SIG-M5 (cell line): ENCODE results near the gene NCS1.

Experiments
- DNase-seq: peaks from one replicate; lab custom pipeline; 2025; lab: John Stamatoyannopoulos, UW

Gene NCS1

DNA sequence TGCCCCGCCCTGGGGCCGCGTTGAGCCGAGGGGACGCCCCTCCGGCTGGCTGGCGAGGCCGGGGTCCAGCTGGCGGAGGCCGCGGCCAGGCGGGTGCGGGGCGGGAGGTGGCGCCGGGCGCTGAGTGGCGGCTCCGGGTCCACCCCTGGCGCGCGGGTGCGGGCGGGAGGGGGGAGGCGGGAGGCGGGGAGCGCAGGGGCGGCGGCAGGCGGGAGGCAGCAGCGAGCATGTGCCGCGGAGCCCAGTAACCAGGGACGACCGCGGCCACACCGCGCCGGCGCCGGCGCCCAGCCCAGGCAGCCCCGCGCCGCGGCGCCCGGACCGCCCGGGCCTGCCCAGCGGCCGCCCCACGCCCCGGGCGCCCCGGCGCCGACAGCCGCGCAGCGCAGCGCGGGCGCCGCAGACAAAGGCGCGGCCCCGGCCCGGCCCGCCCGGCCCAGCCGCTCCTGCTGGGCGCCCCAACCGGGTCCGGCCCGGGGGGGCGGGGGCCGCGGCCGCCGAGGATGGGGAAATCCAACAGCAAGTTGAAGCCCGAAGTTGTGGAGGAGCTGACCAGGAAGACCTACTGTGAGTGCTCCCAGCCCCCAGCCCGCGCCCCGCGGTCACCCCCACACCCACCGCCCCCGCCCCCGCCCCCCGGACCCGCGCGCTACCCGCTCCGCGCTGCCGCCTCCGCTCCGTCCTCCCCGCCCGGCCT is at the start of gene NCS1:
TSS of gene NCS1 (plus strand) at position 244 of the 697 bp plus-strand sequence. CDS start at position 504, 260 bp downstream.
- DNase-seq: no peak

DNA sequence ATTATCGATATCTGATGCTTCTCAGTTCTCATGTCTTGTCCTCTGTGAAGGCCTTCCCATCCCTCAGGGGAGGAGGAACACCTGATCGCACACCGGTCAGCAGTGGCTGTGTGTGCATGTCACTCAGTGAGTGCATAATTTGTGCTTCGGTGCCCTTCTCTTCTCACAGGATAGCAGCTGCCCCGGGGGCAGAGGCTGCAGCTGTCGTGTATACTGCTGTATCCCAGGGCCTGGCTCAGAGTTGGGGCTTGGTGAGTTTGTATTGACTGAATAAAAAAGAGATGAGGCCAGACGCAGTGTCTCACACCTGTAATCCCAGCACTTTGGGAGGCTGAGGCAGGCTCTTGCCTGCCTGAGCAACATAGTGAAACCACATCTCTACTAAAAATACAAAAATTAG is 49.7 kb upstream of the NCS1 start:
- no peak for DNase-seq

DNA sequence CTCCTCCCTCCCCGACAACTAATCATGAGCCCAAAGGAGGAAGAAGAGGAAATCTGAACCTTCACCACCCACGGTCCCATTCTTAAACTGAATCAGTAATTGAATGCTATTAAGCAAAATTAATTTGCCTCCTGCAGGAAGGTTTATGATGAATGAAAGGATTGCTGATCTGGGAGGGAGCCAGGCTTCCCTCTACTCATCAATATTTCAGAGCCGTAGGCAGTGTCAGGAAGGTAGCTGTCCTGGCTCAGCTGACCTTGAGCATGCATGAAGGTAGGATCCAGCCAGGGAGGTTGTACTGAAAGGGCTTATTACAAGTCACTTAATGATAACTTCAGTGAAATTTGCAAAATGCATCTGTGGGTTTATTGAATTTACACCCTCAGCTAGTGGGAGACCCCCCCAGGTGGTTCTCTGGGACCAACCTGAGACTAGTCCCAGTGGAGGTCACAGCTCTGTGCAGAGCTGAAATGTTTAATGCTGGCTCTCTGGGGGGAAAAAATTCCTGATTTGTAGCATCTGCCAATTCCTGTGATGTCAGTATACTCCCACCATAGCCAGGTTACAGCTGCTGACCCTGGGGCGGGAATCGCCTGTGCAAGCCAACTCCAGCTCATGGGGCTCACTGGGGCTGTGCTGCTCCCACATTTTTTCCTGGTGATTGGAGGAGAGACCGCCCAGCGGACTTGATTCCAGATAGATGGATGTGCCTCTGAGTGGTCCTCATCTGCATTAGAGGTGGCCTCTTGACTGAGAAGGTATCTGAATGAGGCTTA is 47.9 kb upstream of the NCS1 start:
- no peak for DNase-seq

DNA sequence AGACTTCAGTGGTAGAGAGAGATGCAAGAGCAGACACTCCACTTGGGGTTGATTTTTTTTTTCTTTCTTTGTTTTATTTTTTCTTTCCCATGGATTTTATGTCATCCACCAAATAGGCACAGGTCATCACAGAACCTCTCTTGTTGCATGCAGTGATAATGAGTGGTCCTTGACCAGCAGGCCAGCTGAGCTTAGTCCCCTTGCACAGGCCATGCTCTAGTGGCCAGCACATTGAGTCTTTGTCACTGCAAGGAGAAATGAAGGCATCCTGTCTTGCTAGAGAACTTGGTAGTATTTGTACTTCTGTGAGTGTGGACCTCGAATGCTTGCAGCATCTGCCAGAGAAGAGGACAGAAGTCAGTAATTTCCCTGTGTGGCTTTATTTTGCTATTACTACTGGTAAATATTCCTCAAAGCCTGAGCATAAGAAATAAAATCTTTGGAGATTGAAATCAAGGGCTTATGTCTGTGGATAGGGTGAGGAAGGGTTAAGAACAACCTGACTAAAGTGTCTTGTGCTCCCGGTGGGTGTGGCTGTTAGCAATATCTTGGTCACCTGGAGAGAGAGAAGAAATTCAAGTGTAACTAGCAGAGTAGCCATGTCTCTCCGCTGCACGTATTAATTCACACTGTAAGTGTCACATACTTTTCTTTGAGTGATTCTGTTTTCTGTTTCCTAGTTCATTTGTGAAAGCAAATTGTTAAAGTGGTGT is 45.3 kb upstream of the NCS1 start:
- no peak for DNase-seq

DNA sequence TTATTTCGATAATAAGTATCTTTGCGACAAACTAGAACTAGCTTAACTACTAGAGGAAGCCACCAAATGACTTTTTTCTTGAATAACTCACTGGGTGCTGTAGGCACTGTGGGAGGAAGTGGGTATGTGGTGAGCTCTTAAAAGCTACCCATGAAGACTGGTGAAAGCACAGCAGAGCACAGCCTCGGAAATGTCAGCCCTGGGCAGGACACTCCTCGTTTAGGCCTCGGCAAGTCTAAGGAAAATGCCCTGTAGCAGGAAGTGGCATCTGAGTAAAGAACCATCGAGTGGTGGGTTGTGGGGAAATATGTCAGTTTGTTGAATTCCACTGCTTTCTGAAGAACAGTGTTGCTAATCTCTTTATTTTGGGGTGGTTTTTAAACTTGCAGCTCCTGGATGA is 44.0 kb upstream of the NCS1 start:
- peak; percentile 39 for DNase-seq

DNA sequence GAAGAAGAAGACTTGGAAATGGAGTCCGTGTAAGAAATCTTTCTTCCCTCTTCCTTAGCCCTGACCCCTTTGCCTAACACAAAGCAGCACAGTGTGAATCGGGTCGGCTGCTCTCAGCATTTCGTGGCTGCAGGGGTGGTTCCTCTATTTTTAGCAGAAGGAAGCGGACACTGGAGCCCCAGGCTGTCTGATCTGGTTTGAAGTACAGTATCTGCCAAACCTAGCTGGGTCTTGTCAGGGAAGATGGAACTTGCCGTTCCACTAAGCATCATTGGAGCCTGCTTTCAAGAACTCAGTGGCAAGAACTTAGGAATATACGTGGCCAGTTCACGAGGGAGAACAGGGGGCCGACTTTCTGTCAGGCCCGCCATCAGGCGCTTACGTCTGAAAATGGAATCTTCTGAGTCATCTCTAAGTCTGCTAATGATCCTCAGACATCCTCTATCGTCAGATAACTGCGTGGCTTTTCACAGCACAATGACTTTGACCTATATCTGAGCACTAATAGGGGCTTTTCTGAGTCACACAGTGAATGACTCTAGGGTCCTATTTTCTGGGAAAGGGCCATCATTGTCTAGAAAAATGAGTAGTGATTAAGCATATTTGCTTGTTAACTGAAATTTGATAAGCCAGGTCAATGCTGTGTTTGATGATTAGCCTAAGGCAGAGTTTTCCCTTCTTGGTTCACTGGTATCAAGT is 43.3 kb upstream of the NCS1 start:
- peak; percentile 29 for DNase-seq

DNA sequence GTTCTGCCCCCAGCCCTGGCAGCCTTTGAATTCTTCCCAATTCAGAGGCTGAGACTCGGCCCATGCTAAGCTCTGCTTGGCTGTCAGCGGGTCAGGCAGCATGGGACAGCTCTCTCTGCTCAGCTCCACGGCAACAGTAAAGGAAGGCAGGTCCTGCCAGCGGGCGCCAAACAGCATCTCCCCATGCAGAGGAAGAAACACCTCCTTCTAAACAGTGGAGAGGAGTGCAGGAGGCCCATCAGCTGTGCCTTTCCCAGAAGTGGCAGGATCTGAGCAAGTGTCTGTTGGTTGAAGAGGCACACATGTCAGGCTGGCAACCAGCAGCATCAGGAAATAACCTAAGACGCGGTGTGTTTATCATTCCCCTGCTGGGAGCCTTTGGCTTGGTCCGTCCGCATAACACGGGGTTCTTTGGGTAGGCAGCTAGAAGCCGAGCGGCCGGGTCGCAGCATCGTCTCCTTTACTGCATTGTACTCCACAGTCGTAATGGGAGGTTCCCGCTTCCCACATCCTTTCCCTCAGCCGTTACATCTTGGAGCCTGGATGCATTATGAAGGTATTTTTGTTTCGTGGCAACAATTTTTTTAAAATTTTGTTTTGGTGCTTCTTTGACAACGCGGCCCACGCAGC is 42.7 kb upstream of the NCS1 start:
- DNase-seq: no peak

DNA sequence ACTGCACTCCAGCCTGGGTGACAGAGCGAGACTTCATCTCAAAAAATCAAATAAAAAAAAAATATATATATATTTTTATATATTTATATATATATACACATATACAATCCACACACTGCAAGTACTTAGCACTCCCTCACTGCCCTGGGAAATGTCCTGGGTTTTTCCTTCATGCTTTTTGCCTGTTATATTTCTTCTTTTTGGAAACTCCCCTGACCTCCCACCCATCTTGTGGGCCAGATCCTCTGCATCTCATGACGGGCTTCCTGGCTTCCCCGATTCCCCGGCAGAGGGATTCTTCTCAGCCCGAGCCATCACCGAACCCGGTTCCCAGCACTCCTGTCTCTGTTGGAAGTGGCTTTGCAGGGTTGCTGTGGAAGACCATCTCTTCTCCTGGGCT is 39.5 kb upstream of the NCS1 start:
- DNase-seq: no peak

DNA sequence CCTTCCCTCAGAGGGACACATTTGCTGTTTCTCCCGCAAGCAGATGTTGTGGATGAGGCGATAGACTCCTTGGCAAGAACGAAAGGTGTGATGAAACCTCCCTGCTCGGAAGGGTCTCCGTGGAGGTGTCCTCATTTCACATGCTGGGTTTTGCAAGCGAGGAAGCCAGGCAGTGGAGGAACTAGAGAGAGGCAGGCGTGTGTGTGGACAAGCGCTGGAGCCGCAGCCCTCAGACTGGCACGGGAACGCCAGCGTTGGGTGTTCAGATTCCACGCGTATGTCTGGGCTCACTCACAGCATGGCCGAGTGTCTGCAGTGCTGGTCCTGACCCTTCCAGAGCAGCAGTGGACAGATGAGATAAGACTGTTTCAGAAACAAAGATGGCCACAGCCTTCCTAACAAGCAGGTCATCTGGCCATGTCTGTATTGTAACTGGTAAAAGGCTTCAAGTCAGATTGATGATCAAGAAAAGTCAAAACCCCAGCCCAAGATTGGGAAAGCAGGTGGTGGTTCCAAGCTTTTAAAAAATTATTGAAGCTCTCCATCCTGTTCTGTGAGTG is 35.0 kb upstream of the NCS1 start:
- no peak for DNase-seq

DNA sequence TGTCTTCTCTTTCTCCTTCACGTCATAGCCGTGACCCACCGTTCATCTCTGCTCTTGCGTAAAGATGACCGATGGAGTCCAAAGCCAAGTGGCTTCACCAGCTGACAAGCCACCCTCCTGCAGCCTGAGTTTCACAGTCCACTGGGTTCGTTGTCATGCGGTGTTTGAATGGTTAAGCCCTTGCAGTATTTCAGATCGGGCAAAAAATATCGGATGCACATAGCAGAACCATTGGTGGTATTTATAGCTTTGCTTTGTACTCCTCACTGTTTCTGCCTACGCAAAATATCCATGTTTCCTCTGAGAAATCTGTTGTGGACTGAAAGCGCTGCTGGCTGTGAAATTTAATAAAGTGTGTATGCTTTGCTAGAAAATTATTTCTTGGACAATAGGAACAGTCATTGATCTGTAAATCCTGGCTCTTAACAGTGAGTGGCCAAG is 34.5 kb upstream of the NCS1 start:
- no peak for DNase-seq

DNA sequence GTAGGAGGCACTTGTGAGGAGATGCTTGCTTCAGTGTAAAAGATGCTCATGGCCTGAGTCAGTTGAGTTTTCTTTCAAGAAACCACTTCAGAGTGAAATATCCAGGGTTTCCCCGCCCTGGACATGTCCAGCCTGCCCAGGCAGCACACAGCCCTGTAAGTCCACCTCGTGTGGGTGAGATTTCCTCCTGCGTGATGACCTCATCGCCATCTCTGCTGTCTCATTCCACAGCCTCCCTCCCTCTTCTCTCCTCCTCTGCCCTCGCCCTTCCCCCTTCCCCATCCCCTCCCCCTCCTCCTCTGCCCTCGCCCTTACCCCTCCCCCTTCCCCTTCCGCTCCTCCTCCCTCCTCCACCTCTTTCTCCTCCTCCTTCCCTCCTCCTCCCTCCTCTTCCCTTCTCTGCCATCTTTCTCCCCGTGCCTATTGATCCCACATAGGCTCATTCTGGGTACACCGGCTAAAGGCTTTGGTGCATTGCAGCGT is 34.0 kb upstream of the NCS1 start:
- no peak for DNase-seq

DNA sequence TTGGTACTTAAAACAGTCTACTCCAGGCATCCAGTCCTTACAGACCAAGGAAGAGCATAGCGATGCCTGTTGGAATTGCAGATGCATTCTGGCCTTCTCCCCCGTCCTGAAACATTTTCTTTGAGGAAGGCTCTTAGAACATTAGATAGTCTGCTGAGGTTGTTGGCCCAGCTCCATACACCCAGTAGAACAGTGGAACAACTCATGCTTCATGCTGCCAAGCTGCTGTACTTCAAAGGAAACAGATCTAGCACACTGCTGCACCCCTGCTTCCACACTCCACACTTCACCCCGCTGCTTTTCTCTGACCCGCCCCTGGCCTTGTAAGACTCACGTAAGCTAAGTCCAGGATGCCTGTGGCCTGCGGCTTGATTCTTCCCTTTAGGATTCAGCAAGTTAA is 33.4 kb upstream of the NCS1 start:
- DNase-seq: no peak

DNA sequence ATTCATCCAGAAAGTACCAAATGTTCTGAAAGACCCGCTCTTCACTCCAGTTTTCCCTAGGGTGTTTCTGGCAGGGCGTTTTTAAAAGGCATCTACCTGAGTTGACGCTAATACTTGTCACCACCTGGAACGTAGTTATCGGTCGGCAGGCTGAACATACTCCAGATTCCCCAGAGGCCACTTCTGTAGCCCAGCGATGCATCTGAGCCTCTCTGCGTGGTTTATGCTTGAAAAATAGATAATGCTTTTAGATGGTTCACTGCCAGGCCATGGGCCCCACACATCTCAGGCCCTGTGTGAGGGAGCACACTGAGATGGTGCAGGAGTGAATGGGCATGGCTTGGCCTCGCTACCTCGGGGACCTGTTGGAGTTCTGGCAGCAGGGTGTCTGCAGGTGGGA is 33.0 kb upstream of the NCS1 start:
- DNase-seq: no peak

DNA sequence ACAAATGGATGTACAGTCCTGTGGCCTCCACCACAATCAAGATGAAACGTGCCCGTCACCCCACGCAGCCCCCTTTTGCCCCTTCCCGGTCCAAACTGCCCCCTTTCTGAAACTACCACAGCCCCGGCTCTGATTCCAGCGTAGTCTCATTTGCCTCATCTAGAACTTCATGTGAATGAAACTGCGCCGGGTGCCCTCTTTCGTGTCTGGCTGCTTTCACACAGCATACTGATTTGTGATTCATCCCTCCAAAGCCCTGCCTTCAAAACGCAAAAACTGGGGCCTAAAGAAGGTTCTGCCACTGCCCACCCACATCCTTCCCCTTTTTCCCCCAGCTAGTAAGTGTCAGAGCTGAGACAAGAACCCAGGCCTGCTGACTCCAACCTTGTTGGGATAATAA is 31.5 kb upstream of the NCS1 start:
- DNase-seq: no peak

DNA sequence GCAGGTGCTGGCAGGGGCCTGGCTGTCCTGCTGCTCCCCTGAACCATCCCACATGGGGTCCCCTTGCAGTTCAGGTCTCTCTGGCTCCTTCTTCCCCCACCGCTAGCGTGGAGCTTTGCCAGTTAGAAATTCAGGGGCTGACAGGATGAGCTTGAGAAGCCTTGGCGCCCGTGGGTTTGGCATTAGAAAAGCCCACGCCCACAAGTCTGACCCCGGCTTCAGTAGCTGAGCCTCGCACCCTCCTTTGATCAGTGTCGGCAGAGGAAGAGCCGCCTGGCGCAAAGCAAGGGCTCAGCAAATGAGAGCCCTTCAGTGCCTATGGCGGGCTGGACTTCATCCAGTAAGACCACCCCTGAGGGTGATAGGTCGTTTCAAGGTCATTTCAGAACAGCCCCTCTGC is 30.1 kb upstream of the NCS1 start:
- DNase-seq: no peak

DNA sequence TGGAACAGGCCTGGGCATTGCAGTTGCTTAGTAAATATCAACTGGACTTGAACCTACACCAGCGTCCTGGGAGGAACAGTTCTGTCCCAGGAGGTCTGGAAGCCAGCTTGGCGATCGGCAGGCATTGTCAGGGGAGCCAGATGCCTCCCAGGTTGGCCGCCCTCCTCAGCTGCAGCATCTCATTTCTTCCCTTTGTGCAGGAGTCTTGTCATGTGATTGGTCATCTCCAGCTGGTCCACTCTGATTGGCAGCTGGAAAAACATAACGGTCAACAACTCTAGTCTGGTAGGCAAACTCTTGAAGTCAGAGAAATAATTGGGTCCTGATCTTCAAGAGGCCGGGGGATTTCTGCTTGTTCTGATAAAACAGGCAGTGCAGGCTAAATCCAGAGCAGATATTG is 29.6 kb upstream of the NCS1 start:
- no peak for DNase-seq

DNA sequence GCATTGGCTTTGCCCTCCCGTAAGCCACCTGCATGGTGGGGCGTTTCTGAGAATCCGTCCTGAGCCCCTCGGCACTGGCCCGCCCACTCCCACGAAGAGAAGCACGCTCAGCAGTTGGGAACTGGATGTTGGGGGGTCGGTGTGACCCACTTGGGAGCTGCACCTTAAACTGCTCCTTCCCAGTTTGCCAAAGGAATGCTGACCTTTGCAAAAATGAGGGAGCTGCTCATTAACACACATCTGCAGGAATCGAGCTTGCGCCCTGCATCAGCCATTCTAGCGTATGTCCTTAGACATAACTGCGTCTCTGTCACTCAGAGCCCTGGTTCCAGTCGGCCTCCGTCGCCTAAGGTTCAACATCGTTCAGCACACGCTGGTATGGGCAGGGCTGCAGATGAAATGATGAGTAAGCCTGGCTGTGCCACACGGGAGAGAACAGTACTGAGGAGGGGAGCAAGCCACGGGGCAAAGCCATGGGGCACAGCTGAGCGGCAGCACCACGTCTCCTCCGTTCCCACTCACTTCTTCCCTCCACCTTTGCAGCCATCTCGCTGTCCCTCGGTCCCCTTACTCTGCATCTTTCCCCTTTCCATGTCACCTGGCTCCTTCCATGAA is 28.8 kb upstream of the NCS1 start:
- no peak for DNase-seq

DNA sequence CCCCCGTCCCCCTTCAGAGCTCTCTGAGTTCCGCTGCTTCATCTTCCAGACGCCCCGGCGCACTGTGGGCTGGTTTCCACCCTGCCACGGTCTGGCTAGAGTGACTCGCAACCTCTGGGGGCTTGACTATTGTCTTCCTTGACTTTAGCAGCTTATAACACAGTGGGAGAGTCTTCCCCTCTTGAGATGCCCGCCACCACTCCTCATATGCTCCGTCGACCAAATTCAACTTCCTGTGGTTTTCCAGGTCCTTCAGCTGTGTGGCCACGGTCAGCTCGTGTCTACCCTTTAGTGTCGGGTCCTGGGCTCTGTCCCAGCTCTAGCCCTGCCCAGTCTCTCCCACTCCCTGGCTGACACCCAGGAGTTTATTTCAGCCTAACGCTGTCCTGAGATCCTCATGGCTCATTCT is 28.2 kb upstream of the NCS1 start:
- no peak for DNase-seq

DNA sequence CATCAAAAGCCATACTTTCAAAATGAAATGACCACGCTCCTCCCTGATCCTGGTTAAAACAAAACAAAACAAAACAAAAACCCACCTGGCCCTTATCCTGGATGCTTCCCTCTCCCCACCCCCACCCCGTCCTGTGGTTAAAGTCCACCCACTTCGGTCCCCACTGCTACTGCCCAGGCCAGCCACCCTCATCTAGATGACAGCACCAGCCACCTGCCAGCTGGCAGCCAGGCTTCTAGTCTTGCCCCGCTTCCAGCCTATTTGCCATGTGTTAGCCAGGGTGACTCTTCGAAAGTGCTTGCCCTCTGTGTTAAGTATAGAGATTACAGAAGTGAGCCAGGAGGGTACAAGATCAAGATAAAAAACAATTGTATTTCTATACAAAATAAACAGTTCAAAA is 27.5 kb upstream of the NCS1 start:
- no peak for DNase-seq

DNA sequence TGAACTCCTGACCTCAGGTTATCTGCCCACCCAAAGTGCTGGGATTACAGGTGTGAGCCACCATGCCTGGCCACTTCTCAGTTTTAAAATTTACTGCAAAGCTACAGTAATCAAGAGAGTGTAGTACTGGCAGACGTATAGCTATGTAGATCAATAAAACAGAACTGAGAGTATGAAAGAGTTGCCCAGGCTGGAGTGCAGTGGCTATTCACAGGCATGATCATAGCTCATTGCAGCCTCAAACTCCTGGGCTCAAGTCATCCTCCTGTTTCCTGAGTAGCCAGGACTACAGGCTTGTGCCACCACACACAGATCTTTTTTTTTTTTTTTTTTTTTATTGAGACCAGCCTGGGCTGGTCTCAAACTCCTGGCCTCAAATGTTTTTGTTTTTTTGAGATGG is 26.5 kb upstream of the NCS1 start:
- no peak for DNase-seq

DNA sequence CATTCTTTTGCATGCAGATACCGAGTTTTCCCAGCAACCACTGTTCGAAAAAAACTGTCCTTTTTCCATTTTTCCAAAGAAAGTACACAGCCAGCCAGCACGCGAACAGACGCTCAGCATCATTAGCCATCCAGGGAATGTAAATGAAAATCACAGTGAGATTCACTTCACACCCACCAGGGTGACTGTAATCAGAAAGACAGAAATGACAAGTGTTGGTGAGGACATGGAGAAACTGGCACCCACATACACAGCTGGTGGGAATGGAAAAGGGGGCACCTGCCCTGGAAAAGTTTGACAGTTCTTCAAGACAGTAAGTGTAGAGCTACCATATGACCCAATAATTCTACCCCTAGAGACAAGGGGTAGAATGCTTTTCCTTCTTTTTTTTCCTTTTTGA is 25.0 kb upstream of the NCS1 start:
- DNase-seq: no peak
